HCT116 (cell line): ENCODE measurements around the gene TENM3. TPM values are rescaled to one million over a fixed set of nuclear protein-coding genes. Genes with fewer than 3 reads are reported as not detected.

ENCODE experiments used
- ATAC-seq: fragments of 200-7000 bp; cut with Tn5 transposase; 2 replicates; pipeline ENCODE4 v1.9.1; 2020; ENCODE audit warnings: mild to moderate bottlenecking, moderate library complexity
- BruUV-seq: library from RNA; stranded (reverse); fragments of 400-500 nt; replicated peaks from 2 replicates; lab custom pipeline; 2021; lab: Mats Ljungman, UMichigan
- CTCF ChIA-PET: fragments of 300-600 bp; sonication (Branson Sonifier 250); formaldehyde crosslinking; loops from one replicate; lab custom pipeline; 2021; ENCODE audit warnings: antibody characterized with exemption; lab: Charles Lee
- POLR2A ChIA-PET: fragments of 300-600, 350-600 bp; sonication (Branson Sonifier 250); formaldehyde crosslinking; loops from one replicate; lab custom pipeline; 2021; ENCODE audit warnings: antibody characterized with exemption; lab: Charles Lee
- RAD21 ChIA-PET, 2 experiments: fragments of 300-600 bp; sonication (Branson Sonifier 250); formaldehyde crosslinking; loops; one replicate each; lab custom pipeline; 2023; ENCODE audit warnings: low total read pairs in 2 of 2; ENCODE audit not compliant: uncharacterized antibody in 2 of 2, unreplicated experiment in 2 of 2, low non-redundant PET in 1 of 2; lab: Charles Lee
- DNase-seq: peaks from one replicate; pipeline ENCODE4 v3.0.0-alpha.2; 2010; ENCODE audit warnings: low read depth, low spot score
- H2AFZ ChIP-seq: fragments of 200-600 bp; shearing (Covaris generic), sonication (generic); 2 replicates; pipeline ENCODE4 v1.6.1; 2017; ENCODE audit warnings: low read depth, mixed run types, mixed read lengths, antibody characterized with exemption, low read length; ENCODE audit not compliant: poor library complexity, severe bottlenecking
- H3K27ac ChIP-seq: 2 replicates; pipeline ENCODE4 v1.5.1; 2012; ENCODE audit warnings: low read depth, low read length
- H3K27me3 ChIP-seq: fragments of 200-600 bp; sonication (generic); 2 replicates; pipeline ENCODE4 v1.6.1; 2016; ENCODE audit warnings: mixed run types, low read length, mixed read lengths; ENCODE audit not compliant: insufficient read depth
- H3K36me3 ChIP-seq, 2 experiments: fragments of 200-500 bp in 1 of 2; fragments of 200-600 bp in 1 of 2; sonication (Bioruptor generic) in 1 of 2; sonication (generic) in 1 of 2; 2 replicates each; pipeline versions ENCODE4 v1.5.1 to v1.6.1; 2014 to 2016; ENCODE audit warnings: low read length in 2 of 2, inconsistent platforms in 1 of 2, mixed read lengths in 1 of 2, mixed run types in 1 of 2; ENCODE audit not compliant: insufficient read depth in 2 of 2, control insufficient read depth in 1 of 2
- H3K4me1 ChIP-seq, 2 experiments: fragments of 200-600 bp in 1 of 2; sonication (generic) in 1 of 2; 2 replicates each; pipeline versions ENCODE4 v1.5.1 to v1.6.1; 2012 to 2017; ENCODE audit warnings: low read length in 2 of 2, inconsistent platforms in 1 of 2, mild to moderate bottlenecking in 1 of 2, mixed read lengths in 1 of 2, mixed run types in 1 of 2, moderate library complexity in 1 of 2; ENCODE audit not compliant: insufficient read depth in 2 of 2, control insufficient read depth in 1 of 2
- H3K4me2 ChIP-seq: fragments of 200-600 bp; sonication (generic); 2 replicates; pipeline ENCODE4 v1.6.1; 2017; ENCODE audit warnings: mixed run types, low read length, mixed read lengths
- H3K4me3 ChIP-seq, 2 experiments: fragments of 200-600 bp in 1 of 2; sonication (generic) in 1 of 2; replicated peaks in 1 of 2; 2 replicates each; pipeline ENCODE4 v1.5.1; 2011 to 2016; ENCODE audit warnings: low read length in 2 of 2, control low read depth in 1 of 2, low read depth in 1 of 2, mild to moderate bottlenecking in 1 of 2, mixed read lengths in 1 of 2, mixed run types in 1 of 2
- H3K79me2 ChIP-seq: fragments of 200-600 bp; sonication (generic); 2 replicates; pipeline ENCODE4 v1.6.1; 2017; ENCODE audit warnings: mild to moderate bottlenecking, mixed run types, low read length, moderate library complexity, mixed read lengths; ENCODE audit not compliant: insufficient read depth
- H3K9ac ChIP-seq: fragments of 200-600 bp; sonication (generic); 2 replicates; pipeline ENCODE4 v1.6.1; 2016; ENCODE audit warnings: low read length, mixed read lengths
- H3K9me2 ChIP-seq: fragments of 200-600 bp; sonication (generic), shearing (Covaris generic); 2 replicates; pipeline ENCODE4 v1.6.1; 2017; ENCODE audit warnings: mixed run types, mild to moderate bottlenecking, moderate library complexity; ENCODE audit not compliant: insufficient read depth
- H3K9me3 ChIP-seq, 2 experiments: fragments of 200-500 bp in 1 of 2; fragments of 200-600 bp in 1 of 2; sonication (Bioruptor generic) in 1 of 2; sonication (generic) in 1 of 2; 2 replicates each; pipeline ENCODE4 v1.6.1; 2014 to 2017; ENCODE audit warnings: low read length in 2 of 2, mixed read lengths in 2 of 2, inconsistent platforms in 1 of 2, low read depth in 1 of 2, mild to moderate bottlenecking in 1 of 2, mixed run types in 1 of 2, moderate library complexity in 1 of 2; ENCODE audit not compliant: control insufficient read depth in 1 of 2, insufficient read depth in 1 of 2
- H4K20me1 ChIP-seq: fragments of 200-600 bp; sonication (generic), shearing (Covaris generic); 2 replicates; pipeline ENCODE4 v1.6.1; 2017; ENCODE audit warnings: mixed run types, mild to moderate bottlenecking, moderate library complexity; ENCODE audit not compliant: insufficient read depth
- EGR1 ChIP-seq: IDR thresholded peaks from 2 replicates; pipeline ENCODE4 v1.6.1; 2012; ENCODE audit warnings: low read depth
- ELF1 ChIP-seq: IDR thresholded peaks from 2 replicates; pipeline ENCODE4 v1.6.1; 2012; ENCODE audit warnings: low read depth, borderline replicate concordance
- EZH2 ChIP-seq: fragments of 200-600 bp; sonication (generic); IDR thresholded peaks from 2 replicates; pipeline ENCODE4 v1.6.1; 2017; ENCODE audit warnings: antibody characterized with exemption, mixed run types
- FOSL1 ChIP-seq: IDR thresholded peaks from 2 replicates; pipeline ENCODE4 v1.6.1; 2012; ENCODE audit warnings: low read depth
- JUND ChIP-seq: IDR thresholded peaks from 2 replicates; pipeline ENCODE4 v1.6.1; 2012
- POLR2A ChIP-seq: IDR thresholded peaks from 2 replicates; pipeline ENCODE4 v1.7.0; 2011; ENCODE audit warnings: borderline replicate concordance; ENCODE audit not compliant: insufficient read depth, insufficient read length; ENCODE audit errors: extremely low read depth
- POLR2AphosphoS5 ChIP-seq: IDR thresholded peaks from 2 replicates; pipeline ENCODE4 v1.6.1; 2011; ENCODE audit warnings: mild to moderate bottlenecking, low read depth, low read length, moderate library complexity
- RAD21 ChIP-seq: IDR thresholded peaks from 2 replicates; pipeline ENCODE4 v1.6.1; 2012; ENCODE audit warnings: low read depth, mild to moderate bottlenecking
- SP1 ChIP-seq: IDR thresholded peaks from 2 replicates; pipeline ENCODE4 v1.6.1; 2012; ENCODE audit warnings: low read depth
- SRF ChIP-seq: IDR thresholded peaks from 2 replicates; pipeline ENCODE4 v1.6.1; 2012; ENCODE audit warnings: low read depth
- ZFX ChIP-seq: fragments of 450-650 bp; IDR thresholded peaks from 2 replicates; pipeline ENCODE4 v1.6.1; 2017
- intact Hi-C: fragments of 100-400 bp; cut with micrococcal nuclease; formaldehyde crosslinking; loops from 2 replicates; pipeline ENCODE4 v1.10.0; 2022
- total RNA-seq: library from RNA; stranded (reverse); gene quantifications from one replicate; pipeline ENCODE4 v1.2.1, GENCODE V29; 2021; ENCODE audit not compliant: unreplicated experiment
- TF ChIP-seq, protein P1 (sequence below), 3 experiments: fragments of 200-600 bp in 1 of 3; sonication (generic) in 1 of 3; IDR thresholded peaks in 2 of 3; conservative IDR thresholded peaks in 1 of 3; 2 replicates each; pipeline ENCODE4 v1.5.1; 2012 to 2017; ENCODE audit warnings: low read depth in 2 of 3, low read length in 2 of 3, antibody characterized with exemption in 1 of 3, borderline replicate concordance in 1 of 3, control low read depth in 1 of 3, mild to moderate bottlenecking in 1 of 3, mixed read lengths in 1 of 3, mixed run types in 1 of 3, moderate library complexity in 1 of 3; ENCODE audit not compliant: insufficient read depth in 1 of 3
- TF ChIP-seq, protein P2 (sequence below): IDR thresholded peaks from 2 replicates; pipeline ENCODE4 v1.6.1; 2012
- TF ChIP-seq, protein P3 (sequence below): IDR thresholded peaks from 2 replicates; pipeline ENCODE4 v1.6.1; 2011; ENCODE audit warnings: mild to moderate bottlenecking, low read length, moderate library complexity; ENCODE audit not compliant: insufficient replicate concordance; ENCODE audit errors: extremely low read depth
- TF ChIP-seq, protein P4 (sequence below): IDR thresholded peaks from 2 replicates; pipeline ENCODE4 v1.6.1; 2012; ENCODE audit warnings: low read depth

TENM3 gene
- total RNA-seq, 1 experiment from 2014 or later = 0.54 TPM

DNA sequence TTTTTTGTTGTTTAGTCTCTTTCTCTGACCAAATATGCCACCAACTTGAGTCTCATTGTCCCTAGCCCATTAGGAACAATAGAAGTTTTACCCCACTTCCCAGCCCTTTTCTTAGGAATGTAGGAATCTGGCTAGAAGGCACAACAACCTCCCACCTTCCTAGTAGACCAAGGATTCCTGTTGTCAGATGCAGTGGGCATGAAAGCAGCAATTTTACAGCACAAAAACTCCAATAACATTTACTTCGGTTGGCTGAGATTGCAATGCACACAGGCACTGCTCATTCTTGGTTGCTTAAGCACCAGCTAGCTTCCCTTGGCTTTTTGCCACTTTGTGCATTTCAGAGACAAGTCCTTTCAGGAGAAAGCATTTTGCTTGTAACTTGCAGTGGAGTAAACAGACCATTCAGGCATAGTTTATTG is 312.8 kb downstream of the TENM3 start (continued):
- TF ChIP-seq, protein P1, sequence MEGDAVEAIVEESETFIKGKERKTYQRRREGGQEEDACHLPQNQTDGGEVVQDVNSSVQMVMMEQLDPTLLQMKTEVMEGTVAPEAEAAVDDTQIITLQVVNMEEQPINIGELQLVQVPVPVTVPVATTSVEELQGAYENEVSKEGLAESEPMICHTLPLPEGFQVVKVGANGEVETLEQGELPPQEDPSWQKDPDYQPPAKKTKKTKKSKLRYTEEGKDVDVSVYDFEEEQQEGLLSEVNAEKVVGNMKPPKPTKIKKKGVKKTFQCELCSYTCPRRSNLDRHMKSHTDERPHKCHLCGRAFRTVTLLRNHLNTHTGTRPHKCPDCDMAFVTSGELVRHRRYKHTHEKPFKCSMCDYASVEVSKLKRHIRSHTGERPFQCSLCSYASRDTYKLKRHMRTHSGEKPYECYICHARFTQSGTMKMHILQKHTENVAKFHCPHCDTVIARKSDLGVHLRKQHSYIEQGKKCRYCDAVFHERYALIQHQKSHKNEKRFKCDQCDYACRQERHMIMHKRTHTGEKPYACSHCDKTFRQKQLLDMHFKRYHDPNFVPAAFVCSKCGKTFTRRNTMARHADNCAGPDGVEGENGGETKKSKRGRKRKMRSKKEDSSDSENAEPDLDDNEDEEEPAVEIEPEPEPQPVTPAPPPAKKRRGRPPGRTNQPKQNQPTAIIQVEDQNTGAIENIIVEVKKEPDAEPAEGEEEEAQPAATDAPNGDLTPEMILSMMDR (IDR thresholded peaks at IDR 0.05 in 2 of 3, conservative IDR thresholded peaks at IDR 0.05 in 1 of 3; ENCODE audit: borderline replicate concordance in 1 of 3, insufficient read depth in 1 of 3, low read depth in 2 of 3, low read length in 2 of 3) = no peak
- TF ChIP-seq EZH2 (no peak), POLR2AphosphoS5 (no peak), RAD21 (no peak), POLR2A (no peak), SP1 (no peak), SRF (no peak)
- TF ChIP-seq, protein P2, sequence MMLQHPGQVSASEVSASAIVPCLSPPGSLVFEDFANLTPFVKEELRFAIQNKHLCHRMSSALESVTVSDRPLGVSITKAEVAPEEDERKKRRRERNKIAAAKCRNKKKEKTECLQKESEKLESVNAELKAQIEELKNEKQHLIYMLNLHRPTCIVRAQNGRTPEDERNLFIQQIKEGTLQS = no peak
- TF ChIP-seq, protein P3, sequence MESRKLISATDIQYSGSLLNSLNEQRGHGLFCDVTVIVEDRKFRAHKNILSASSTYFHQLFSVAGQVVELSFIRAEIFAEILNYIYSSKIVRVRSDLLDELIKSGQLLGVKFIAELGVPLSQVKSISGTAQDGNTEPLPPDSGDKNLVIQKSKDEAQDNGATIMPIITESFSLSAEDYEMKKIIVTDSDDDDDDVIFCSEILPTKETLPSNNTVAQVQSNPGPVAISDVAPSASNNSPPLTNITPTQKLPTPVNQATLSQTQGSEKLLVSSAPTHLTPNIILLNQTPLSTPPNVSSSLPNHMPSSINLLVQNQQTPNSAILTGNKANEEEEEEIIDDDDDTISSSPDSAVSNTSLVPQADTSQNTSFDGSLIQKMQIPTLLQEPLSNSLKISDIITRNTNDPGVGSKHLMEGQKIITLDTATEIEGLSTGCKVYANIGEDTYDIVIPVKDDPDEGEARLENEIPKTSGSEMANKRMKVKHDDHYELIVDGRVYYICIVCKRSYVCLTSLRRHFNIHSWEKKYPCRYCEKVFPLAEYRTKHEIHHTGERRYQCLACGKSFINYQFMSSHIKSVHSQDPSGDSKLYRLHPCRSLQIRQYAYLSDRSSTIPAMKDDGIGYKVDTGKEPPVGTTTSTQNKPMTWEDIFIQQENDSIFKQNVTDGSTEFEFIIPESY = no peak

DNA sequence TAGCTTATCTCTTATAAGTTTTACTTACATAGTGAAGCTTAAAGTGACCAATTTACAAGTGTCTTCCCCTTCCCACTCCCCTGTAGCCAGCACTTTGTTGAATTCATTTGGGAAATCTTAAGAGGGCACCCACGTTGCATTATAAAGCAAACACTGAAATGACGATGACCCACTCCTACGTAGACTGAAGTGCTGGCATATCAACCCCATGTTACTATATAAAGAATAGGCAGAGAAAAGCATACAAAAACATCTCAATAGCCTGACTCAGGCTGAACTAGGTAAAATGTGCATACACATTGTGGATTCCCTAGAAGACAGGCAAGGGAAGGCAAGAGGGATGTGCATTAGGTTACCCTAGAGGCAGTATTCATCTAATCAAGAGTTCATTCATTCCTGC is 313.4 kb downstream of the TENM3 start:
- CTCF ChIA-PET = no interaction called here
- POLR2A ChIA-PET = no interaction called here

More for the DNA sequence above, 313.4 kb downstream of the TENM3 start:
- DNase-seq (no peak), ATAC-seq (no peak)
- no peak overlapping the region for H2AFZ ChIP-seq
- no peaks in the 10 kb centered on the region for H3K36me3 ChIP-seq
- H3K4me3 ChIP-seq = no peak overlapping the region
- H3K27ac ChIP-seq = no peak overlapping the region
- no TSS peak for BruUV-seq
- intact Hi-C loops = no loop called here
- H3K9me3 ChIP-seq = no peaks in the 10 kb centered on the region
- no peaks in the 10 kb centered on the region for H3K9me2 ChIP-seq
- H3K9ac ChIP-seq = no peak overlapping the region
- no peaks in the 10 kb centered on the region for H3K4me1 ChIP-seq
- H3K4me2 ChIP-seq = no peak overlapping the region
- TF ChIP-seq, protein P2 = no peak
- TF ChIP-seq SRF (no peak), ZFX (no peak), JUND (no peak), ELF1 (no peak), EGR1 (no peak), FOSL1 (no peak)
- TF ChIP-seq, protein P4, sequence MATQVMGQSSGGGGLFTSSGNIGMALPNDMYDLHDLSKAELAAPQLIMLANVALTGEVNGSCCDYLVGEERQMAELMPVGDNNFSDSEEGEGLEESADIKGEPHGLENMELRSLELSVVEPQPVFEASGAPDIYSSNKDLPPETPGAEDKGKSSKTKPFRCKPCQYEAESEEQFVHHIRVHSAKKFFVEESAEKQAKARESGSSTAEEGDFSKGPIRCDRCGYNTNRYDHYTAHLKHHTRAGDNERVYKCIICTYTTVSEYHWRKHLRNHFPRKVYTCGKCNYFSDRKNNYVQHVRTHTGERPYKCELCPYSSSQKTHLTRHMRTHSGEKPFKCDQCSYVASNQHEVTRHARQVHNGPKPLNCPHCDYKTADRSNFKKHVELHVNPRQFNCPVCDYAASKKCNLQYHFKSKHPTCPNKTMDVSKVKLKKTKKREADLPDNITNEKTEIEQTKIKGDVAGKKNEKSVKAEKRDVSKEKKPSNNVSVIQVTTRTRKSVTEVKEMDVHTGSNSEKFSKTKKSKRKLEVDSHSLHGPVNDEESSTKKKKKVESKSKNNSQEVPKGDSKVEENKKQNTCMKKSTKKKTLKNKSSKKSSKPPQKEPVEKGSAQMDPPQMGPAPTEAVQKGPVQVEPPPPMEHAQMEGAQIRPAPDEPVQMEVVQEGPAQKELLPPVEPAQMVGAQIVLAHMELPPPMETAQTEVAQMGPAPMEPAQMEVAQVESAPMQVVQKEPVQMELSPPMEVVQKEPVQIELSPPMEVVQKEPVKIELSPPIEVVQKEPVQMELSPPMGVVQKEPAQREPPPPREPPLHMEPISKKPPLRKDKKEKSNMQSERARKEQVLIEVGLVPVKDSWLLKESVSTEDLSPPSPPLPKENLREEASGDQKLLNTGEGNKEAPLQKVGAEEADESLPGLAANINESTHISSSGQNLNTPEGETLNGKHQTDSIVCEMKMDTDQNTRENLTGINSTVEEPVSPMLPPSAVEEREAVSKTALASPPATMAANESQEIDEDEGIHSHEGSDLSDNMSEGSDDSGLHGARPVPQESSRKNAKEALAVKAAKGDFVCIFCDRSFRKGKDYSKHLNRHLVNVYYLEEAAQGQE = no peak
- TF ChIP-seq, protein P3 = no peak
- no peaks in the 10 kb centered on the region; the same call in 1 of the 2 replicates for H4K20me1 ChIP-seq
- H3K79me2 ChIP-seq = no peaks in the 10 kb centered on the region
- RAD21 ChIA-PET = no interaction called here
- peaks cover 57% of the 10 kb centered on the region for H3K27me3 ChIP-seq
